ENCODE measurements around the gene CCDC181. TPM values are rescaled to one million over a fixed set of nuclear protein-coding genes. Genes with fewer than 3 reads are reported as not detected.

Gene CCDC181
- total and polyA plus RNA-seq, 7 donors = 0.13 to 2.9 (median 0.30) TPM

DNA sequence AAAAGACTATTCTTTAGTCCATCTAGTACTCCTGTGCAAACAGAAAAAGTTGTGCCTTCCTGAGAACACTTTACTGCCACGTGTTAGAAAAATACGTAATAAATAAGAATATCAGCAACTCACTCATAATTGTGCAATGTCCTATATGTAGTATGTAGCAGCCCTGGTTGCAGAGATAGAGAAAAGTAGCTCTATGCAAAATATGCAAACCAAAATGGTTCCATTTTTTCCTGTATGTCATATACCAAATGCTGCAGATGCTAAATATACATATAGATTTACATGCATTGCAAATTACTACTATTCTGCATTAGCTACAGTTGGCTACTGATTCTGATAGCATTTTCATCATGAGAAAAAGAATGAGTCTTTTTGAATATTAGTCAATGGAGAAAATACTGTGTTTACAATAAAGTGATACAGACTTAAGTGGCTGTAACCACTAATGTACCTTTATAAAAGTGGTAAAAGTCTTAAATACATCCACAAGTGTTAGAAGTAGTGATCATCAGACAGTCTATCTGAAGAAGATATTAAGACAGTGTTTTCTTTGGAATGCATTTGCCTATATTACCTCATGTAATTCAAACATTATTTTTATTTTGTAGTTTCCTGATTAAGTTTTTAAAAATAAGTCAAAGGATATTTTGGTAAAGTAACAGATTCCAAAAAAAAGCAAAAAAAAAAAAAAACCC is 79.4 kb downstream of the CCDC181 start:
- Histone ChIP-seq H3K4me3 (no peak overlapping the region), H3K4me1 (no peaks in the 10 kb centered on the region), H3K9me3 (peaks cover 2% of the 10 kb centered on the region), H3K27ac (no peak overlapping the region), H3K36me3 (ENCODE audit: insufficient read depth in 1 of 2, low read depth in 1 of 2) (peaks cover 0 to 2% of the 10 kb centered on the region in 2 donors), H3K27me3 (ENCODE audit: insufficient read depth in 3 of 3, low read length in 2 of 3) (no peaks in the 10 kb centered on the region)
- intact Hi-C loops (cut with DNase I) = loop anchor here (2.0 to 10.0 kb wide), 6 partner anchors 193 to 1006 kb away; no protein-coding TSS in a partner anchor
- 85 to 93% (median 85%) methylated on average over 2 of the region's 2 CpGs for WGBS, 3 donors
- no peak for DNase-seq
- no peak for ATAC-seq
- TF ChIP-seq, protein P1, sequence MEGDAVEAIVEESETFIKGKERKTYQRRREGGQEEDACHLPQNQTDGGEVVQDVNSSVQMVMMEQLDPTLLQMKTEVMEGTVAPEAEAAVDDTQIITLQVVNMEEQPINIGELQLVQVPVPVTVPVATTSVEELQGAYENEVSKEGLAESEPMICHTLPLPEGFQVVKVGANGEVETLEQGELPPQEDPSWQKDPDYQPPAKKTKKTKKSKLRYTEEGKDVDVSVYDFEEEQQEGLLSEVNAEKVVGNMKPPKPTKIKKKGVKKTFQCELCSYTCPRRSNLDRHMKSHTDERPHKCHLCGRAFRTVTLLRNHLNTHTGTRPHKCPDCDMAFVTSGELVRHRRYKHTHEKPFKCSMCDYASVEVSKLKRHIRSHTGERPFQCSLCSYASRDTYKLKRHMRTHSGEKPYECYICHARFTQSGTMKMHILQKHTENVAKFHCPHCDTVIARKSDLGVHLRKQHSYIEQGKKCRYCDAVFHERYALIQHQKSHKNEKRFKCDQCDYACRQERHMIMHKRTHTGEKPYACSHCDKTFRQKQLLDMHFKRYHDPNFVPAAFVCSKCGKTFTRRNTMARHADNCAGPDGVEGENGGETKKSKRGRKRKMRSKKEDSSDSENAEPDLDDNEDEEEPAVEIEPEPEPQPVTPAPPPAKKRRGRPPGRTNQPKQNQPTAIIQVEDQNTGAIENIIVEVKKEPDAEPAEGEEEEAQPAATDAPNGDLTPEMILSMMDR (IDR thresholded peaks at IDR 0.05) = no peak

DNA sequence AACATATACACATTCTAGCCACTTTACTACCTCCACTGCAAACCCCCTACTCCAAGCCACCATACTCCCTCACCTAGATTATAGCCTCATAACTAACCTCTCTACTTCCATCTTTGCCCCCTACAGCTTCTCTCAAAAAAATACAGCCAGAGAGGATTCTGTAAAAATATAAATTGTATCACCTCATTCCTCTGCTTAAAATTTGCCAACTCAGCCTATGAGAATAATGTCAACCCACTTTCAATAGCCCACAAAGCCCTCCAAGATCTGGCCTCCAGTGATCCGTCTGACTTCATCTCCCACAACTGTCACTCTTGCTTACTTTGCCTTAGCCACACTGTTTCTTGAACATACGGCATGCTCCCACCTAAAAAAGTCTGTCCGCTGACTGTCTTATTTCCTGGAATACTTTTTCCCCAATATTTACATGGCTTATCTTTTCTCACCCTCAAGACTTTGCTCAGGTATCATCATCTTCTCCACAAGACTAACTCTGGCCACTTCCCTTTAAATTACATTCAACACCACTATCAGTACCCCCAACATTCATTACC is 81.2 kb downstream of the CCDC181 start:
- ATAC-seq = no peak
- Histone ChIP-seq H3K27ac (no peak overlapping the region), H3K36me3 (ENCODE audit: insufficient read depth in 1 of 2, low read depth in 1 of 2) (peaks cover 0 to 2% of the 10 kb centered on the region in 2 donors), H3K4me3 (no peak overlapping the region), H3K9me3 (no peaks in the 10 kb centered on the region), H3K27me3 (ENCODE audit: insufficient read depth in 3 of 3, low read length in 2 of 3) (no peaks in the 10 kb centered on the region), H3K4me1 (no peaks in the 10 kb centered on the region)
- TF ChIP-seq, protein P1 (IDR thresholded peaks at IDR 0.05) = no peak
- WGBS, 3 donors = 96 to 98% (median 97%) methylated on average over 3 of the region's 3 CpGs
- no peak for DNase-seq
- intact Hi-C loops (cut with DNase I) = loop anchor here (5.0 to 10.0 kb wide), 5 partner anchors 191 to 1004 kb away; no protein-coding TSS in a partner anchor

DNA sequence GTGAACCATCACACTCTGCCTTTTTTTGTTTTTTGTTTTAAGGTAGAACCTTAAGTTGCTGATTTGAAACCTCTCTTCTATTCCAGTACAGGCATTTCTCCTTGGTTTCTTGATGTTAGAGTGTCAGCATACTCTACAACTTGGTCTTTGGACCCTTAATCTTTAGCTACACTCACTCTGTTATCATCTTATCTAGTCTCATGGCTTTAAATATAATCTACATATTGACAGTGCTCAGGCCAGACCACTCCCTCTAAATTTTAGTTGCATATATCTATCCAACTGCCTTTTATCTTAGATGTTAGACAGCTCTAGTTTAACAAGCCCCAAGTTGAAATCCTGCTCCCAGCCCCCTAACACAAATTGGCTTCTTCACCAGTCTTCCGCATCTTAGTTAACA is 81.8 kb downstream of the CCDC181 start:
- H3K9me3 ChIP-seq = no peaks in the 10 kb centered on the region
- TF ChIP-seq, protein P1 (IDR thresholded peaks at IDR 0.05) = no peak
- 99 to 100% (median 100%) methylated on average over 1 of the region's 1 CpG for WGBS, 3 donors
- ATAC-seq (no peak), DNase-seq (no peak)
- H3K36me3 ChIP-seq (ENCODE audit: insufficient read depth in 1 of 2, low read depth in 1 of 2) = peaks cover 0 to 2% of the 10 kb centered on the region in 2 donors
- H3K27me3 ChIP-seq (ENCODE audit: insufficient read depth in 3 of 3, low read length in 2 of 3) = no peaks in the 10 kb centered on the region
- H3K4me1 ChIP-seq = no peaks in the 10 kb centered on the region
- no peak overlapping the region for H3K27ac ChIP-seq
- intact Hi-C loops (cut with DNase I) = loop anchor here (5.0 to 10.0 kb wide), 5 partner anchors 191 to 1003 kb away; no protein-coding TSS in a partner anchor
- no peak overlapping the region for H3K4me3 ChIP-seq

Other genes starting within 250 kb of the CCDC181 start
- 1 to 10 TPM; 3.9 to 6.4 (median 4.4) TPM for gene NME7, start 59.7 kb downstream of the CCDC181 start, total RNA-seq
- 10 to 100 TPM in 1 of 3 donors, 1 to 10 TPM in 2; 4.8 to 14.1 (median 7.9) TPM for gene NME7, start 59.7 kb downstream of the CCDC181 start, polyA plus RNA-seq
- 10 to 100 TPM; 12.7 to 14.9 (median 13.7) TPM for gene BLZF1, start 59.3 kb downstream of the CCDC181 start, total RNA-seq
- 10 to 100 TPM; 10.0 to 23.9 (median 18.4) TPM for gene BLZF1, start 59.3 kb downstream of the CCDC181 start, polyA plus RNA-seq
- 100 to 1,000 TPM in 2 of 4 donors, 10 to 100 TPM in 2; 23.6 to 151 (median 83.3) TPM for gene SLC19A2, start 58.5 kb upstream of the CCDC181 start, total RNA-seq
- 100 to 1,000 TPM in 2 of 3 donors, 10 to 100 TPM in 1; 75.0 to 150 (median 139) TPM for gene SLC19A2, start 58.5 kb upstream of the CCDC181 start, polyA plus RNA-seq
- under 1 TPM in 3 of 4 donors, not detected in 1; 0.07 to 0.22 (median 0.08) TPM for gene F5, start 159.0 kb upstream of the CCDC181 start, total RNA-seq
- gene F5, start 159.0 kb upstream of the CCDC181 start, polyA plus RNA-seq = under 1 TPM in 2 of 3 donors, not detected in 1; 0.01 to 0.08 TPM
- 1 to 10 TPM; 1.3 to 3.9 (median 1.5) TPM for gene SELP, start 202.7 kb upstream of the CCDC181 start, total RNA-seq
- 1 to 10 TPM; 1.1 to 1.3 (median 1.3) TPM for gene SELP, start 202.7 kb upstream of the CCDC181 start, polyA plus RNA-seq

Data from psoas muscle (tissue), 8 donors.